Nephron (organoid): ENCODE data around the gene KIF5B.
"Not testable (repeated sequence)": the region's sequence is repeated elsewhere in the genome, so short reads cannot be mapped to it uniquely, and the experiment has no call there.

ENCODE experiments used
- H3K27ac Mint-ChIP-seq, 3 experiments: 2 replicates each; pipeline ENCODE4 v1.8.0; 2020; ENCODE audit warnings: mixed read lengths in 3 of 3, mild to moderate bottlenecking in 2 of 3, moderate library complexity in 1 of 3
- H3K27me3 Mint-ChIP-seq: 2 replicates; pipeline ENCODE4 v1.8.0; 2021; ENCODE audit warnings: low read depth, mild to moderate bottlenecking, moderate library complexity, mixed read lengths
- H3K36me3 Mint-ChIP-seq: 2 replicates; pipeline ENCODE4 v1.8.0; 2020; ENCODE audit warnings: low read depth, mixed read lengths
- H3K4me1 Mint-ChIP-seq: 2 replicates; pipeline ENCODE4 v1.8.0; 2020; ENCODE audit warnings: mixed read lengths
- H3K4me3 Mint-ChIP-seq, 3 experiments: 2 replicates each; pipeline ENCODE4 v1.8.0; 2020; ENCODE audit warnings: mild to moderate bottlenecking in 3 of 3, mixed read lengths in 3 of 3, moderate library complexity in 2 of 3
- H3K9me3 Mint-ChIP-seq: 2 replicates; pipeline ENCODE4 v1.8.0; 2020; ENCODE audit warnings: mixed read lengths
- CTCF ChIP-seq, 3 experiments: fragments of 200-600 bp; sonication (generic); IDR thresholded peaks; one replicate each; pipeline ENCODE4 v1.5.0; 2021; ENCODE audit warnings: antibody characterized with exemption in 3 of 3; ENCODE audit not compliant: unreplicated experiment in 3 of 3

Gene KIF5B

DNA sequence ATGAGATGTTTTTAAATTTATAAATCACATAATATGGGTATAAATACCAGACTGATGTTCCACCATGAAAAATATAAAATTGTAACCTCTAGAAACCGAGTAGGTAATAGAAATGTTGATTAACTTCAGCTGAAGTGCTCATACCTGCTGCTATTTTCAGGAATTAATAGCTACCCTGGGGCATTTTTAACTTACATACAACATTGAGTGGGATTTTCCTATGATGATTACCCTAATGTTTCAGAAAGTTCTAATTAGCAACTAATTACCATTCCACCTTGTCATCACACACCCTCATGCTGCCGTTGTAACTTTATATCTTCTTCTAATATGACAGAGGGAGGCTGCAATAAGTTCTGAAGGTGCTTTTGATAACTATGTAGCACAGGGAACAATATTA, 74.1 kb downstream of the KIF5B start:
- no peak for TF ChIP-seq CTCF (IDR thresholded peaks at IDR 0.05; ENCODE audit: unreplicated experiment in 3 of 3)
- H3K27me3 Mint-ChIP-seq: no peaks in the 10 kb centered on the region
- H3K4me1 Mint-ChIP-seq: no peaks in the 10 kb centered on the region
- H3K27ac Mint-ChIP-seq: no peak overlapping the region
- peaks cover 7% of the 10 kb centered on the region for H3K36me3 Mint-ChIP-seq
- H3K4me3 Mint-ChIP-seq: no peak overlapping the region
- peaks cover 11% of the 10 kb centered on the region for H3K9me3 Mint-ChIP-seq

GRCh38 chr10:31980471-31980870, 75.8 kb downstream of the KIF5B start:
- no peak for TF ChIP-seq CTCF (IDR thresholded peaks at IDR 0.05; ENCODE audit: unreplicated experiment in 3 of 3)
- Mint-ChIP-seq H3K27me3 (no peaks in the 10 kb centered on the region), H3K4me3 (no peak overlapping the region), H3K9me3 (peaks cover 13% of the 10 kb centered on the region), H3K4me1 (no peaks in the 10 kb centered on the region), H3K27ac (no peak overlapping the region), H3K36me3 (peaks cover 9% of the 10 kb centered on the region)

GRCh38 chr10:31979071-31979470, 77.2 kb downstream of the KIF5B start:
- H3K4me3 Mint-ChIP-seq: not testable (repeated sequence)

DNA sequence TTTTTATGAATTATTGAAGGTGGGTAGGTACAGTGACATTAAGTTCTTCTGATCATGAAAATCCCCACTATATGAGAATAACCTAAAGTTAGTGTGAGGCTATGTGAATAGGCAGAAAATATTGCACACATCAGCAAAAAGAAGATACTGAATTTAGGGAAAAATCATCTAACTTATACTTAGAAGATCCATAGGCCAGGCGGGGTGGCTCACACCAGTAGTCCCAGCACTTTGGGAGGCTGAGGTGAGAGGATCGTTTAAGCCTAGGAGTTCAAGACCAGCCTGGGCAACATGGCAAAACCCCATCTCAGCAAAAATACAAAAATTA, 78.1 kb downstream of the KIF5B start:
- no peak overlapping the region for H3K27ac Mint-ChIP-seq
- TF ChIP-seq CTCF (IDR thresholded peaks at IDR 0.05; ENCODE audit: unreplicated experiment in 3 of 3): no peak
- H3K4me1 Mint-ChIP-seq: no peaks in the 10 kb centered on the region
- no peaks in the 10 kb centered on the region for H3K27me3 Mint-ChIP-seq
- H3K36me3 Mint-ChIP-seq: peaks cover 9% of the 10 kb centered on the region
- peaks cover 13% of the 10 kb centered on the region for H3K9me3 Mint-ChIP-seq
- no peak overlapping the region for H3K4me3 Mint-ChIP-seq

More at GRCh38 chr10:31979071-31979470, 77.2 kb downstream of the KIF5B start:
- not testable (repeated sequence) for H3K36me3 Mint-ChIP-seq, H3K4me1 Mint-ChIP-seq, H3K27me3 Mint-ChIP-seq, H3K27ac Mint-ChIP-seq
- peaks cover 13% of the 10 kb centered on the region for H3K9me3 Mint-ChIP-seq

DNA sequence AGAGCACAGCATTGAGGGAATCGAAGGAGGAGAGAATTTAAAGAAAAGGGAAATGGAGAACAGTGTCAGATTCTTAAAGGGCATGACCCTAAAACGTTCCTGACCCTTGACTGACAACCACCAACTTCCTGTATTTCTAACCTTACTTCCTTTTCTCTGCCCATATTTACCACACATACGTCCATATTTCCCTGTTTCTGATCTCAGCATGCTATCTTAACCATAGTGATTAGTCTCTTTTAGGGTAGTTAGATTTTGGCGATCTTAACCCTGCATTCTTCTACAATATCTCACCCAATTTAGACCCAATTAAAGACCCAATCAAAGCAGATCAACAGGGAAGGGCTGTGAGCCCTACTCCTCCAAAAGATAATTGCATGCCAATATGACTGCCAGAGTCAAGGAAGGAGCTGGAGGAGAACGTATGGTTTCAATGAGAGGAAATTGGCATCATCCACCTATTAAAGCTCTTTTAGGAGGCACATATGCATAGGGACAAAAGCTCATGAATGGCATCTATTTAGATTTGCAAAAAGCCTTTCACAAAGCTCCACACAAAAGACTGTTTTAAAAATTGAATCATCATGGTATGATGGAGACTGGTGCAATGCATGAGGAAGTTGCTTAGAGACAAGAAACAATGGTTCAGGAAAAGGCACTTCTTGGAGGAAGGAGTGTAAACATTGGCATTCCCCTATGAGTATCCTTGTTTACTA, 78.6 kb downstream of the KIF5B start:
- Mint-ChIP-seq H3K36me3 (peaks cover 9% of the 10 kb centered on the region), H3K4me1 (no peaks in the 10 kb centered on the region), H3K9me3 (peaks cover 13% of the 10 kb centered on the region), H3K27ac (no peak overlapping the region), H3K4me3 (no peak overlapping the region), H3K27me3 (no peaks in the 10 kb centered on the region)
- TF ChIP-seq CTCF (IDR thresholded peaks at IDR 0.05; ENCODE audit: unreplicated experiment in 3 of 3): no peak

- Mint-ChIP-seq H3K36me3 (peaks cover 9% of the 10 kb centered on the region), H3K4me3 (no peak overlapping the region), H3K4me1 (no peaks in the 10 kb centered on the region), H3K9me3 (peaks cover 11% of the 10 kb centered on the region), H3K27ac (peak overlapping the region in 1 of 3 experiments; percentile 20), H3K27me3 (no peaks in the 10 kb centered on the region)
- no peak for TF ChIP-seq CTCF (IDR thresholded peaks at IDR 0.05; ENCODE audit: unreplicated experiment in 3 of 3)
Observed at GRCh38 chr10:31975157-31975765, 81.0 kb downstream of the KIF5B start.
